GM13976 (cell line): ENCODE measurements around the gene EIF4G1.

Source experiments
- DNase-seq: peaks from one replicate; pipeline ENCODE4 v3.0.0; 2012; ENCODE audit warnings: low spot score
- in situ Hi-C: fragments of 300-500 bp; cut with MboI; formaldehyde crosslinking; loops from one replicate; pipeline ENCODE4 v1.12.0; 2022; ENCODE audit warnings: low sequenced_read_pairs, mixed read lengths, inconsistent platforms; ENCODE audit not compliant: unreplicated experiment
- TF ChIP-seq, protein P1 (sequence below): IDR thresholded peaks from 2 replicates; pipeline ENCODE4 v1.5.1; 2012; ENCODE audit warnings: borderline replicate concordance, mild to moderate bottlenecking; ENCODE audit not compliant: insufficient read depth; ENCODE audit errors: extremely low read depth, missing control alignments, control extremely low read depth

EIF4G1 gene

DNA sequence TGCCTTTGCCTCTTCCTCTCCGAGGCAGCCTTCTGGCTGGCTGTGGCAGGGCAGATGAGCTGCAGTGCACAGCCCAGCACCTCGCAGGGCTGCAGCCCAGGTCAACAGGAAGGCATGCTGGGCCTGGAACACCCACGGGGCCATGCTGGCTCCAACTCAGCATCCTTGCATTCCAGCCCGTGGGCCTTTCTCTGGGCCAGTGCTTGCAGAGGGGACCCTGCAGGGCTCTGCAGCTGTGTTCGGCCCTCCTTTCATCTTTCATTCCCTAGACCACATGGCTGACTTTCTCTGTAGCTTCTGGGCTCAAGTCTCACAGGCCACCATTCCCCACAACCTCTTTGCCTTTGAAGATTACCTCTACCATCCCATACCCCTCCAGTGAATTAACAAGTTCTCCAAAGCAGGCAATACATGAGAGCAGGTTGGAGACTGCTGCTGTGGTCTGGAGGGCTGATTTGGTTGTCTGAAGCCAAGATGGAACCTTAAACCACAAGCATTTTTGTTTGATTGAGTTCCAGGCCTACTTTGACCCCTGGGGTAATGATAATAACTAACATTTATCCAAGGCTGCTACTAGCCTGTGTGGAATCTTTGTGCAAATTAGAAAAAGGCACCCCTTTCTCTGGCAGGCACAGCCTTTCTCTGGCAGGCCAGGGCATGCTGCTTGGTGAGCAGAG is 28.9 kb downstream of the EIF4G1 start:
- TF ChIP-seq, protein P1, sequence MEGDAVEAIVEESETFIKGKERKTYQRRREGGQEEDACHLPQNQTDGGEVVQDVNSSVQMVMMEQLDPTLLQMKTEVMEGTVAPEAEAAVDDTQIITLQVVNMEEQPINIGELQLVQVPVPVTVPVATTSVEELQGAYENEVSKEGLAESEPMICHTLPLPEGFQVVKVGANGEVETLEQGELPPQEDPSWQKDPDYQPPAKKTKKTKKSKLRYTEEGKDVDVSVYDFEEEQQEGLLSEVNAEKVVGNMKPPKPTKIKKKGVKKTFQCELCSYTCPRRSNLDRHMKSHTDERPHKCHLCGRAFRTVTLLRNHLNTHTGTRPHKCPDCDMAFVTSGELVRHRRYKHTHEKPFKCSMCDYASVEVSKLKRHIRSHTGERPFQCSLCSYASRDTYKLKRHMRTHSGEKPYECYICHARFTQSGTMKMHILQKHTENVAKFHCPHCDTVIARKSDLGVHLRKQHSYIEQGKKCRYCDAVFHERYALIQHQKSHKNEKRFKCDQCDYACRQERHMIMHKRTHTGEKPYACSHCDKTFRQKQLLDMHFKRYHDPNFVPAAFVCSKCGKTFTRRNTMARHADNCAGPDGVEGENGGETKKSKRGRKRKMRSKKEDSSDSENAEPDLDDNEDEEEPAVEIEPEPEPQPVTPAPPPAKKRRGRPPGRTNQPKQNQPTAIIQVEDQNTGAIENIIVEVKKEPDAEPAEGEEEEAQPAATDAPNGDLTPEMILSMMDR: no peak
- no peak for DNase-seq
- in situ Hi-C loops: no loop called here

DNA sequence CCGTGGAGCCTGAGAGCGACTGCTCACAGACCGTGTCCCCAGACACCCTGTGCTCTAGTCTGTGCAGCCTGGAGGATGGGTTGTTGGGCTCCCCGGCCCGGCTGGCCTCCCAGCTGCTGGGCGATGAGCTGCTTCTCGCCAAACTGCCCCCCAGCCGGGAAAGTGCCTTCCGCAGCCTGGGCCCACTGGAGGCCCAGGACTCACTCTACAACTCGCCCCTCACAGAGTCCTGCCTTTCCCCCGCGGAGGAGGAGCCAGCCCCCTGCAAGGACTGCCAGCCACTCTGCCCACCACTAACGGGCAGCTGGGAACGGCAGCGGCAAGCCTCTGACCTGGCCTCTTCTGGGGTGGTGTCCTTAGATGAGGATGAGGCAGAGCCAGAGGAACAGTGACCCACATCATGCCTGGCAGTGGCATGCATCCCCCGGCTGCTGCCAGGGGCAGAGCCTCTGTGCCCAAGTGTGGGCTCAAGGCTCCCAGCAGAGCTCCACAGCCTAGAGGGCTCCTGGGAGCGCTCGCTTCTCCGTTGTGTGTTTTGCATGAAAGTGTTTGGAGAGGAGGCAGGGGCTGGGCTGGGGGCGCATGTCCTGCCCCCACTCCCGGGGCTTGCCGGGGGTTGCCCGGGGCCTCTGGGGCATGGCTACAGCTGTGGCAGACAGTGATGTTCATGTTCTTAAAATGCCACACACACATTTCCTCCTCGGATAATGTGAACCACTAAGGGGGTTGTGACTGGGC is 30.3 kb downstream of the EIF4G1 start:
- no peak for DNase-seq
- TF ChIP-seq, protein P1: no peak
- in situ Hi-C loops: no loop called here

DNA sequence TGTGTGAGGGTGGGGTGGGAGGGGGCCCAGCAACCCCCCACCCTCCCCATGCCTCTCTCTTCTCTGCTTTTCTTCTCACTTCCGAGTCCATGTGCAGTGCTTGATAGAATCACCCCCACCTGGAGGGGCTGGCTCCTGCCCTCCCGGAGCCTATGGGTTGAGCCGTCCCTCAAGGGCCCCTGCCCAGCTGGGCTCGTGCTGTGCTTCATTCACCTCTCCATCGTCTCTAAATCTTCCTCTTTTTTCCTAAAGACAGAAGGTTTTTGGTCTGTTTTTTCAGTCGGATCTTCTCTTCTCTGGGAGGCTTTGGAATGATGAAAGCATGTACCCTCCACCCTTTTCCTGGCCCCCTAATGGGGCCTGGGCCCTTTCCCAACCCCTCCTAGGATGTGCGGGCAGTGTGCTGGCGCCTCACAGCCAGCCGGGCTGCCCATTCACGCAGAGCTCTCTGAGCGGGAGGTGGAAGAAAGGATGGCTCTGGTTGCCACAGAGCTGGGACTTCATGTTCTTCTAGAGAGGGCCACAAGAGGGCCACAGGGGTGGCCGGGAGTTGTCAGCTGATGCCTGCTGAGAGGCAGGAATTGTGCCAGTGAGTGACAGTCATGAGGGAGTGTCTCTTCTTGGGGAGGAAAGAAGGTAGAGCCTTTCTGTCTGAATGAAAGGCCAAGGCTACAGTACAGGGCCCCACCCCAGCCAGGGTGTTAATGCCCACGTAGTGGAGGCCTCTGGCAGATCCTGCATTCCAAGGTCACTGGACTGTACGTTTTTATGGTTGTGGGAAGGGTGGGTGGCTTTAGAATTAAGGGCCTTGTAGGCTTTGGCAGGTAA is 31.1 kb downstream of the EIF4G1 start:
- in situ Hi-C loops: no loop called here
- DNase-seq: peak; percentile 65
- TF ChIP-seq, protein P1: no peak

DNA sequence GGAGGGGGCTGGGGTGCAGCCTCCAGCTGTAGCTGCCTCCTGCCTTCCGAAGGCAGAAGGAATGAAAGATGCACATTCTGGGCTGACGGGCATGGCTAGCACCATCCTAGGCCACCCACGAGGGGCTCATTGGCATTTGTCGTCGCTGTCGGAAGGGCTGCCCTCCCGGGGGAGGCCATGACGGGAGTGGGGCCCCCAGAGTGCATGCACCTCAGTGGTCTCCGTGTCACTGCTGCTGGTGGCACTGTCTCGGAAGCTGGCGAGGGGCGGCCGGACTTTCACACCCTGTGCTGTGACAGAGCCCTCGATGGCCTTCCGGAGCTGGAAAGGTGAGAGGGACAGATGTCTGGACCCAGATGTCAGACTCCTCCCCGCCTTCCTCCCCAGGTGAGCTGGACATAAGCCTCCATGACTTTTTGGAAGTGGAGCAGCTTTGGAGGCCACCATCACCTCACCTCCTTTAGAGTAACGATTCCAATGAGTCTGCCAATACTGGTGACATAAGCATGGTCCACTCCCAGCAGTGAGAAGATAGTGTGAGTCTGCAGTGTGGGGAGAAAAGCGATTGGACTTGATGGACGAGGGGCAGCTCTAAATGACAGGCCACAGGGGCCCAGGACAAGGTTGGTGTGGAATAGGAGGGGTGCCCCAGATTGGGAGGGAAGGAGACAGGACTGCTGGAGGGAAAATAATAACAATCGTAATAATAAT is 32.2 kb downstream of the EIF4G1 start:
- in situ Hi-C loops: no loop called here
- no peak for DNase-seq
- TF ChIP-seq, protein P1: no peak

DNA sequence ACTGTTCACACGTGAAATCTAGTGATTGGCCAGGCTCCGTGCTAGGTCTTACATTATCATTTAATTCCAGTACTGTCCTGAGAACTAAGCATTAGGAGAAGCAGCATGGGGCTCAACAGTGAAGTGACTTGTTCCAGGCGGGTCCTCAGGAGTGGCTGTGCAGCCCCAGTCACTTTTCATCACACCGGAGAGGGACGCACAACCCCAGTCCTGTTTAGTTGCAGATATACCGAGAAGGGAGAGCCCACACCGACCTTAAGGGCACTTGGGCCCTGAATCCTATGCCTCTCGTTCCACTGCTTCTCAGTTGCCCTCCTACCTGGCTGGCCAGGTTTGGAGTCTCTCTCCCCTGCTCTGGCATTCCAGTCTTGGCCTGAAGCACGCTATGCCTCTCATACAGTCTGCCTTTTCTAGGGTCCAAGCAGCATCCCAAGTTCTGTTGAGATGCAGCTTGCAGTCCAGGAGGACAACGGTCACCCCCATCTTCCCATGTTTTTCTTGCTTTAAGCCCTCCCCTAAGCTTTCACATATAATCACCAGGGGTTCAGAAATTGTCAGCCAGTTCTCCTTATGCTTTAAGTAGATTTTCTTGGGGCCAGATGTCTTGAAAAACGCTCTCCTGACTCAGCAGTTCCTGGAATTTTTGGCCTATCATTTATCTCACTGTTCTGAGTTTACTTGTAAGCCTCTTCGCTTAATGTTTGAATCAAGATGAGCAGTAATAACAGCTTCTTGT is 33.1 kb downstream of the EIF4G1 start:
- DNase-seq: no peak
- TF ChIP-seq, protein P1: no peak
- in situ Hi-C loops: no loop called here
